Hepatocyte (in vitro differentiated cells): ENCODE measurements around the gene ITPR2.

Source experiments
- CTCF ChIP-seq: fragments of 200-600 bp; sonication (generic); IDR thresholded peaks from 2 replicates; pipeline ENCODE4 v1.5.1; 2016; ENCODE audit warnings: antibody characterized with exemption, mild to moderate bottlenecking; ENCODE audit not compliant: poor library complexity
- EZH2 ChIP-seq: fragments of 200-600 bp; sonication (generic); IDR thresholded peaks from 2 replicates; pipeline ENCODE4 v1.6.1; 2016; ENCODE audit warnings: antibody characterized with exemption, mild to moderate bottlenecking, borderline replicate concordance

- TF ChIP-seq CTCF = no peak
- TF ChIP-seq EZH2 = no peak
These were observed 121.9 kb downstream of the ITPR2 start for GRCh38 chr12:26711072-26711471.
